Forelimb muscle (tissue), 1 donor: ENCODE results near the gene NEGR1. TPM values are rescaled to one million over a fixed set of nuclear protein-coding genes. Genes with fewer than 3 reads are reported as not detected.
A peak's percentile ranks its signal among the peaks of the same experiment; 100 is the strongest.

Source experiments
- DNase-seq: peaks from one replicate; pipeline ENCODE4 v3.0.0-alpha.2; 2013; ENCODE audit warnings: low read depth
- polyA plus RNA-seq: library from polyadenylated mRNA; unstranded; fragments of 120-200 nt; gene quantifications from one replicate; pipeline ENCODE4 v1.2.1, GENCODE V29; 2013; ENCODE audit not compliant: insufficient read length

Gene NEGR1
- polyA plus RNA-seq, 1 donor, result 16.6 TPM

DNA sequence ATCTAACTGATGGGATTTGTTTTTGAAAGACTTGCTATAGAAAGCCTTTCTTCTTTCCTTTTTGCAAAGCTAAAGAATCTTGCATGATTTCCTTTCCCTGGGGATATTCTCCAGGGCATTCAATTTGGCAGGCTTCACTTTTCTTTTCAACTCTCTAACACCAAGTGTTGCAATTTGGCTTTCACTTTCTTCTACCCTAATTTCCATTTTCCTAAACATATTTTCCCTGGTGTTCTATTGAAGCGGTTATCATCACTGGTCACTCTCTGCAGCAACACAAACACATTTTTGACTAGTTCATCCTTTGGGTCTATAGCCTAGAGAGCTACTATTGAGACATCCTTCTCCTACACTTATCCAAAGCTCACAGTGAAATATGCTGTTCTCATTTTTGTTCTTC, 424.5 kb downstream of the NEGR1 start:
- no peak for DNase-seq

DNA sequence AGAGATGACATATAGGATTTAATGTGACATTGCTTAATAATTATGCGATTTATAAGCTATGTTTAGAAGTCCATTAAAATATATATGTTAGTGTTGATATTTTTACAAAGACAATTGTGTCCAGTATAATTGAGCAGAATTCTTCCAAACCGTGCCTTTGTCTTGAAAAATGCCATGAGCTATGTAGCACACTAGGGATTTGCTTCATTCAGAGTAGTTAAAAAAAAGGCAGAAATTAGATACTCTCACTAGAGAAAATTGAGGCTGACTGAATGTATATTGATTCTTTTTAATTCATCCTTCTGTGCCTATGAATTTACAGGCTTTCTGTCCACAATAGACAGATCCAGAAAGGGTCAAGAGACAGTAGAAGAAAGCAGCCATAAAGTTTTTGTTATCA, 429.0 kb downstream of the NEGR1 start:
- no peak for DNase-seq

DNA sequence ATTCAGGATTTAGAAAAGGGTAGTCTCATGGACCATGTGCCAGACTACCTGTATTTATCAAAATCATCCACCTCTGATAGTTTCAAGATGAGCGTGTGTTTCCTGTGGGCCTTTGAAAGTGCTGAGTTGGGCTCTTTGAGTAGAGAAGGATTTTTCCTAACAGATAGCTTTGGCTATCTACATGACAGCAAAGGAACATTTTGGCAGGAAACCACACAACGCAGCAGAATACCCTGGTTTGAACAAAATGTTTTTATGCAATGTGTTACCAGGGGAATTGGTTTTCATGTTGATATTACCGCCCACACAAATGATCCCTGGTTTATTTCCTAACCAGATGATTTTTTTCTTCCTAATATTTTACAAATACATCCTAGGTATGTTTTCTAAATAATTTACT, 431.4 kb downstream of the NEGR1 start:
- no peak for DNase-seq

DNA sequence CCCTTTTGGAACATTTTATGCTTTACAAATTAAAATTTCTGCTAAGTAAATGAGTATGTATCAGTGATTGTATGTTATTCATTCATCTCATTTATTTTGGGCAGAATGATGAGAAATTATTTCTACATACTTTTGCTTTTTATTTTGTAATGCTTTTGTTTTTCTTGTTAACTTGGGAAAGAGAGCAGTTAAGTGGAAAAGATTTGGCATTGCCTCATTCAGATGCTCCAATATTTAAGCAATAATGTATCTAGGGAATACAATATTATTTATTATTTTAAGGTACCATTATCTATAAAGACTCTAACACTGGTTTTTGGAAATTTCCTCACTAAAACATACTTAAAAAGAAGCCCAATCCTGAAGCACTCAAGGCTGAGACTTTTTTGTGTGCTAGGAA, 431.8 kb downstream of the NEGR1 start:
- DNase-seq, result no peak

DNA sequence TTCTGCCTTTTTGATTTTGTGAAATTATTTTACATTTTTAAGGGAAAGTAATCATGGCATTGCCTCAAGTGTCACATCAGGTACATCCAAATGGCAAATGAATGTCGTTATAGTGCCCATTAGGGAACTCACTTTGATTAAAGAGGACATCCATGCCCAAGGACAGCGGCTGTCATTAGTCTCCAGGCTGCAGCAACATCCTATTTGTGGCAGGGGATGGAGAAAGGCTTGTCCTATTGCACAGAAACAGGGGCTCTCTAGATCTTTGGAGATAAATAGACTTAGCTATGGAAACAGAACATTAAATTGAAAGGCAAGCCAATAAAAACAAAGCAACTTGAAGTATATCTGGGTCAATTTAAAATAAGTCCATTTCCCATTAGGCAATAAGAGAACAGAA, 439.3 kb downstream of the NEGR1 start:
- no peak for DNase-seq

DNA sequence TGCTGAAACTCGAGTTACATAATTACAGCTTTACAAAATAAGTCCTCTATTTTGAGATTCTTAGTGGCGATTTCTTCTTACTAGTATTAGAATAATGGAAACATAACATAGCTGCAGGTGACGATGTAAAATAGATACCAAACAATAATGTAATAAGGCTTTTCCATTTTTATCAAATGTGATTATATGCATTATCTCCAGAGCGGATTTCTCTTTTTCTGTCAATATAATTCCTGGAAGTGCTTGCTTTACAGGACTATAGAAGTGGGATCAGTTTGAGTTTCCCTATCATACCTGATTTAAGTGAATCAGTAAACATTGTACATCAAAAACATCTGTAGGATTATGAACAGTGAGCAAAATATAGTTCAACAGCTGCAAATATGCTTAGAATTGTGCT, 442.5 kb downstream of the NEGR1 start:
- DNase-seq, result no peak

DNA sequence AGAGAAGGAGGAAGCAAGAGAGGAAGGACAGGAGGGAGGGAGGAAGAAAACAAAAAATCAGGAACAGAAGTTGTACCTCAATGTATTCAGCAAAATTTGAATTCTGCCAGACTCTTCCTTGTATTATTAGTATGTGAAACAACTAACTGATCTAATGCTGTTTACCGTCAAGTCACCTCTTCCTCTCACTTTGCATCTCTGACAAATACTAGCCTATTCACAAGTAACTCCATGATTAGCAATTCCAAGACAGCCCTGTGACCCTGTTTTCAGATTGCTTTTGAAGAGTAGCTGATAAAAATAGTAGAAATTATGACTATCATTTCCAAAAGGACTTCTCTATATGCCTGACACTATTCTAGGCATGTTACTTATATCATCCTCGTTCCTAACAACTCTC, 445.4 kb downstream of the NEGR1 start:
- no peak for DNase-seq

DNA sequence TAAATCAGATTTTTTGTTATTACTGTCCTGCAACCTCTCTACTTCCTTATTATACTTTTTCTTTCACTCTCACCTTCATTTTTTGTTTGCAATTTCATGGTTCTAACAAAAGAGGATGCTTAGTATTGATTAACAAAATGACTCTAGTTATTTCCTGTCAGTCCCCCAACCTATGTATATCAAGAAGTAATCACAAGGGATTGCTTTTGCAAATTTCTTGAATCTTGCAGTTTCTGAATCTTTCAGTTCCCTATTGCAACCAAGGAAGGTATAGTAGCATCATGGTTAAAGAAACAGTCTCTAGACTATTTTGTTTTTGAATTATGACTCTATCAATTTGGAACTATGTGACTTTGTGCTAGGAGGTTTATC, 446.9 kb downstream of the NEGR1 start:
- DNase-seq, result no peak

DNA sequence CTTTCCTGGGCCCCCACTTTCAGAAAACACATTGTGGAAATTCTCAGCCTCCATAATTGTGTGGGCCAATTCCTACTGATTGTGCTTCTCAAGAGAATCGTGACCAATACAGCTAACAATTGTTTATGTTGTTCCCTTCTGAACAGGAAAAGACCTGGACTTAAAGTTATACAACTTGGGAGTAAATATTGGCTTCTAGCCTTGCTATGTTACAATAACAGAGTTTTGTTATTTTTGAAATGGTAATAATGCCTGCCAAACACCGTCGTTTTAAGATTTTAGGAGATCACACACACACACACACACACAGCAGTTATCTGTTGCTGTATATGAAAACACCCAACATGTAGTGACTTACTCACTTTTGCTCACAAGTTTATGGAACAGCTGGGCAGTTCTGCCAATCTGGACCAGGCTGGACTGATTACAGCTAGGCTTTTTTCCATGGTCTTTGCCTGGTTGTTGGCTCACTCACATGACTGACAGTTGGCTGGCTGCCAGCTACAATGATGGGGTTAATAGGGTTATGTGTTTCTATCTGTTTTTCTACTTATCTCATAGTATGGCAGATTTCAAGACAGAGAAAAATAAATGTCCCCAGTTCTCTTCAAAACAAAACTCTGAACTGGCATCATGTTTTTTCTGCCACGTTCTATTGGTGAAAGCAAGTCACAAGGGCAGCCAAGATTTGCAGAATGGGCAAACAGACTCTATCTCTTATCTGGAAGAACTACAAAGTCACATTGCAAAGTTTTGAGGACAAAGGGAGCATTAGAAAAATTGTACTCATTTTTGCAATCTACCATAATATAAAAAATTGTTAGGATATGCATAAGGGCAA, 447.5 kb downstream of the NEGR1 start:
- peak; percentile 9 for DNase-seq

DNA sequence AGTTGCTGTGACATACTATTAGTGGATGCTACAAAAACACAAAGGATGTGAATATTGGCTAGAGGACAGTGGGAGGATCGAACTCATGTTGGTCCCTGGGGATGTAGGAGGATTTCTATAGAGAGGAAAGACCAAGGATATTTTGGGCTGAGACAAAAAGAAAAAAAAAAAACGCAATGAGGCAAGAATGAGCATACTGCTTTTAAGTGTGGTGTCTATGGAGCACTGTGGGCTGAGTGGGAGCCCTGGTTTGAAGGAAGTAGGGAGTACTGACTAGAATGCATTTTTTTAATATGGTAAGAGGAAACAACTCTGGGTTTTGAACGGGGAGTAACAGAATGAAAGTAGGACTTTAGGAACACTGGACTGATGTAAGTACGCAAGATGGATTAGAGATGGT, 450.7 kb downstream of the NEGR1 start:
- DNase-seq, result no peak

DNA sequence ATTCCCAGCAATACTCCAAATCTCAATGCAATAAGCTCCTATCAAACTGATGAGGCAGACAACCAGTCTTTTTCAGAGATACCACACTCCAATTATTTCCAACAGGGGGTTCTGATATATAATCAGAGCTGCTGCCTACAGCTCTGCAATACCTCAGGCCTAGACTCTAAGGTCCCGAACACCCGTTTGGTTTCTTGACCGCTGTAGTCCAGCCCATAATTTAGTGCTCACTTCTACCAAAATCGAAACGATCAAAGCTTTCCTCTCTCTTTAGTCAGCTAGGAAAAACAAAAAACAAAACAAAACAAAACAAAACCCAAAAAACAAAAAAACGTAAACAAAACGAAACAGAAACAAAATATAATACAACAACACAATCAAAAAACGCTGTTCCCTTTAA, 453.0 kb downstream of the NEGR1 start:
- DNase-seq, result no peak

DNA sequence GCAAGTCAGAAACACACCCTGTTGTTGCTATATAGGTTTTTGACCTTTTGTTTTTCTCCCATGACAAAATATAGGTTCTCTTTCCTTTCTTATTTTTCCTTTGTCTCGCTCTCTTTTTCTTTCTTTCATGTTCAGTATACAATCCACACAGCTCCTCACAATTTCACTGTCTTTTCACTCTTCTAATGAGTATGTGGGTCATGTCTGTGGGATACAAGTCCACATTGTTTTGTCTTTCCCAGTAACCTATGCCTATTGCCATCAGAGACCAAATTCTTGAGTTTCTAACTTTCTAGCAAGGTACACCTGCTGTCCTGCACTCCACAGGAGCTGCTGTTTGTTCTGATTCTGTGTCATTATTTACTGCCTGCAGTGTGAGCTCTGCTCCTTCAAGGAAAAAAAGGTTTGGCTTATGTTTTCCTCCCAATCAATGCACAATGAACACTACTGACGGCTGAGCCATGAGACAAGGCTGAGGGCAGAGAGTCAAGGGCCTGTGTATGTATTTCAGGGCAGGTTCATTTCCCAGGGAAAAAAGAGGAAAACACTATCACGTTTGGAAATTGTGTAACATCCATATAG, 453.8 kb downstream of the NEGR1 start:
- DNase-seq, result no peak

DNA sequence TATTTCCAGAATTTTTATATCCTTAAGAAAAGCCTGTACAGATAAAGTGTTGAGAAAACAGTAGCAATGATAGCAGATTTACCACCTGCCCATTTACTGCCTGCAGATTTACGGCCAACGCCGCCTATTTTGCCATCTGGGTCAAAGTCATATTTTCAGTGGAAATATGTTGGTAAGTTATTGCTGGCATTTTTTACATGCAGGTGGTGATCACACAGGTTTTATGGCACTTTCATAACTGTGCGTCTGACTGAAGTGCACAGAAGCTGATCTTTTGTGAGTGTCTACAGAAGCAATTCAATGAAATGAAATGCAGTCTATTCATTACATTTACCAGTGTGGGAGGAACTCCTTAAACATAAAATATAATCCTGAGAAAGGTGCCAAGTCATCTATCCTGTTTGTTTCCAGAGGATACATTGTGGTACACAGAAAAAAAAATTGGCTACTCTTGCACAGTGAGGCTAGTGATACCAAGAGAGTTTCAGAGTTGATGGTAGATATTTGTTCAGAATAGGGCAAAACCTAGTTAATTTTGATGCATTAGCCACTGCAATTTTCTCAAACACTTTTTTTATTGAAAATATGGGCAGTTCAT, 458.5 kb downstream of the NEGR1 start:
- DNase-seq, result no peak

DNA sequence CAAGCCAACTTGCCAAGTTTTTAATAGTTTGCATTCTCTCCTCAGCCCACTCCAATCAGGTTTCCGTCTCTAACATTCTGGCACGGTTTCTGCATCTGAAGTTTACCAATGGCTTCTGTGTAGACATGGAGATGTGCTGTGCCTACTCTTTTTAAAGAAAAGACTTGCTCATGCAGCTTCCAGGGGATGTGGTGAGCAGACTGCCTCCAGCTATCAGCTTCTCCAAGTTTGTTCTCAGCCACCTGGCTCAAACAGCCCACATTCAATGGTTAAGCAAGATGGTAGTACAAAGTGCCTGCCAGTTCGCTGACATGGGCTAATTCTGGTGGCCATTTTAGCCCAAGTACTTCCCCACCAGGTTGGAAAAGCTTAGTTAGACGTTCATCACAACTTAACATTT, 465.3 kb downstream of the NEGR1 start:
- DNase-seq, result no peak

DNA sequence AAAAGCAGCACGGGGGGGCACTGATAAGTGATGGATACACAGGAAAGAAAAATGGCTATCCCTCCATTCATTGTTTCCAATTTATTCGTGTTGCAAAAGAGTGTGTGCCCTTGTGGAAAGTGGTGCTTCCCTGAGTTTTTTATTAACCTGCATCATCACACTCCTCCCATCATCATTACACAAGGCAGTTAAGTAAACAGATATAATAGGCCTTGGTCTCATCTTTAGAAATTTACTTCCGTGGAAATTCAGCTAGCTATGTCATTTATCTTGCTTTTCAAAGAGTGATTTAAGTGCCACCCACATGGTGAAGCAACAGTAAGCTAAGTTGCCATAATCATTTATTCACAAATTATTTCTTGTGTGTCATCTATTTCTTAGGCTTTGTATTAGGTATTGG, 473.3 kb downstream of the NEGR1 start:
- no peak for DNase-seq

DNA sequence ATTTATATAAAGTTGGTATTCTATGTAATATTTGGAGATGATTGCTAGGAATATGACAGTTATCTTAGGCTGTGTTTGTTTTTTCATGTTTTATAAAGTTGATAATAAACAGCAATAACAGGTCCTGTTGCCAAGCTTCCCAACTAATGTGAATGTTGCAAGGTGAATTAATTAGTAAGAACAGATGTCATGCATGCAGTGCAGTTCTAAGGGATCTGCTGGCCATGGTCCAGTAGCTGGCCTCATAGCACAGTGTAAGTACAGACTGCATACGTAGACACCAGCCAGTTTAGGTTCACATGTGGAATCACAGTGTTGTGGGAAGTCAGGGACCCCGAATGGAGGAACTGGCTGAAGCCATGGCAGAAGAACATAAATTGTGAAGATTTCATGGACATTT, 478.2 kb downstream of the NEGR1 start:
- DNase-seq, result no peak

DNA sequence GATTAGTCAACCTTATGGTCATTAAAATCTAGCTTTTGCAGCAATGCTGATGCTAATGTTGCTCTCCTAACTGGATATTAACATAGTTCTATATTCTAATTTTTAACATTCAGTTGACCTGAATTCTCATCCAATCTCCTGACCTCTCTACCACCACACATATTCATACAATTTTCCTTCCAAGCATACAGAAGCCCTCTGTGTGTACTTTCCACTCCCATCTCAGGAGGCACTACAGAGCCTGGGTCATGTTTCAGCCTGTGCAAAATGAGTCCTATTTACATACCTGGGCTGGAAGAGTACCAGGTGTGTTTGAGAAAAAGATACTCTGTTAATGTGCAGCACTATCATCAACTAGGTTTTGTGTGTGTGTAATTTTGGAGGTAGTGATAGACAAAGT, 486.3 kb downstream of the NEGR1 start:
- DNase-seq, result no peak

DNA sequence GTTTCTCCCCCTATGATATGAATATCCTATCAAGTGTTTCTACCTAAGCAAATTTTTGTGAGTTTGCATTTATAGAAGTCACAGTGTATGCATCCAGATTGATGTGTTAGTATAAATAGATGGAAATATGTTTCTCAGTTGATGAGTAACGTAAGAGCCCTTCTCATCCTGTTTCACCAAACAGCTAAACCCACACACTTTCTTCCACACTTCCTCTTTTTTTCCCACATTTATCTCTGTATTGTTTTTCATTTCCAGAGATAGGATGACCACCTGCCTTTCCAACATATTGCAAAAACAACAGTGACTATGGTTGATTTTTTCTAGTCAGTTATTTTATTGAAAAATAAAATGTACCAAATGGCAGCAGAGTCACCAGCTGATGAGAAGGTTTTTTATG, 490.1 kb downstream of the NEGR1 start:
- DNase-seq, result no peak

DNA sequence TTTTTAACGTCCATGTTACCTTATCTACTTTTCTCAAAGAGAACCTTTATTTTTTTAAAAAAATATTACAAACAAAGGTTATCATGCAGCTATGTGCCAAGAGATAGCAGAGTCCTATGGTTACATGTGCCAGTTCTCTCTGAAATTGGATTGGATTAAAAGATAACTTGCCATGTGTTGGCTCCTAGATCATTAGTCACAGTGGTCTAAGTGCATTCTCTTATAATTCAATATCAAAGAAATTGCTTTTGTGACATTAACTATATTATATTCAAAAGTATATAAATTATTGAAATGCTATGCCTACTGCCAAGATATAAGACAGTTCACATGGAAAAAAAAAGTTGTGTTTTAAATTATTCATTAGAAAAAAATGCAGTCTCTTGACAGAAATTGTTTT, 494.2 kb downstream of the NEGR1 start:
- DNase-seq, result no peak

DNA sequence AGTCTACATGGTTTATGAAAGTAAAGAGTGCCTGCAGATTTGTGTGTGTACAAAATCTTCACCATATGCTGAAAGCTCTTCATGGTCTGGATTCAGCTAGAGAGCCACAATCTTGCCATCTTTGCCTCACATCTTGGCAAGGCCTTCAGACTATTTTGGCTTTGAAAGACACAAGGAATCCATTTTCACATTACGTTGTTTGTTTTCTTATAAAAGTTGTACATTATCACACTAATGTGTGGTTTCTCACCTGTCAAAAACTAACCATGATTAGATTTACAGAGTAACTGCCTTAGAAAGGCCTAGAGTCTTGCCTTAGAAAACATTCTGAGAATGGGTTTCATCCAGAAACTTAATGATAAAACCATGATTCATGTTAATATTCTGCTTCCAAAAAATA, 494.6 kb downstream of the NEGR1 start:
- DNase-seq, result no peak

DNA sequence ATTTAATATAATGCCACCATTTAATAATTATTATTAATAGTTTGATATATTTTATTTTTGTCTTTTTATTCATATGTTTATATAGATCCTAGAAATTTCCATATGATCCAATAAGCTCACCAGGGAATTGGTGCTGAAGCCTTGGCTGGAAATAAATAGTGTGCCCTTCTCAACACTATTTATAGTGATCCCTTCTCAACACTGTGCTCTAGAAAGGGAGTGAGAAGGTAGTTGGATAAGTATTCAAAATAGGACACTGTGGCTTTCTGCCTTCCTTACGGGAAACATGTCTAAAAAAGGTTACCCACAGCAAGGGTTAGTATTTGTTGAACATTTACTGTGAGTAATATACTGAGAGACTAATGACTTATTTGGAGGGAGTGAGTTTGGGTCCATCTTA, 496.1 kb downstream of the NEGR1 start:
- no peak for DNase-seq

DNA sequence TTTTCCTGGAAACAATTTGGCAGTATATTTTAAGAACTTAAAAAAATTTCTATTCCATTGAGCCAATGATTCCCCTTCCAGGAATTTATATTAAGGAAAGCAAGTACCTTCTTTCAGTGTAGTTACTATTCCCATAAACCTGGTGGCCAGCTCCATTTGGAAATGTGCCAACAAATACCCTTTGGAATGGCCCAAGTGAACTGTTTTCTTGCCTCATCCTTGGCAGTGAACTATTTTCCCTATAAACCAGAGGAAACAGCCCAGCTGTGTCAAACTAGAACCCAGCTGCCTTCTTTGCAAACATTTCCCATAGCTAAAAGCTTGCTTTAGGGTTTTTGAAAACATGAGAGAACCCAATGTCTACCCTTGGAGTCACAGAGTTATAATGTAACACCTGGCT, 496.9 kb downstream of the NEGR1 start:
- DNase-seq, result peak; percentile 31

DNA sequence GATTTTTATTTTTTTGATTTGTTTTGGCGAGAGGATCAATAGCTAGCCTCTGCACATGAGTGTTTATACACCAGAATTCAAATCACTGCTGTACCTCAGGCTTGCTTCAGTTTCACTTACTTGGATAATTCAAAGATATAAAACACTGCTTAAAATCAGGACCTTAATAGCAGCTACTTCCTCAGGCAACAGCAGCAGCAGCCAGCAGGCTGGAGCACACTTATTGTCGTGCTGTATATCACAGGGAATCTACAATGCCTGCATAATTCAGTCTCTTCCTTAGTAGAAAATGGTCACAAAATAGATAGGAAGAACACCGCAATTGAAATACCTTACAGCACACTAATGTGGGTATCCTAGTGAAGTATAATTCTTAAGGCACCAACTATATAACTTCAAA, 497.3 kb downstream of the NEGR1 start:
- peak; percentile 25 for DNase-seq
